H9 (cell line): Measurements from ENCODE around the gene MIGA1. TPM values are rescaled to one million over a fixed set of nuclear protein-coding genes. Genes with fewer than 3 reads are reported as not detected.

ENCODE experiments used
- DNase-seq: peaks from one replicate; pipeline ENCODE4 v3.0.0-alpha.2; 2017
- H2AFZ ChIP-seq: one replicate; pipeline ENCODE4 v1.6.1; 2013; ENCODE audit warnings: mild to moderate bottlenecking, low read length, control low read depth, moderate library complexity
- H2AK5ac ChIP-seq: 2 replicates; pipeline ENCODE4 v1.6.1; 2013; ENCODE audit warnings: low read length, control low read depth, mixed read lengths; ENCODE audit not compliant: insufficient read length
- H2BK120ac ChIP-seq: one replicate; pipeline ENCODE4 v1.6.1; 2013; ENCODE audit warnings: low read depth, mild to moderate bottlenecking, low read length, control low read depth, inconsistent platforms; ENCODE audit not compliant: poor library complexity, severe bottlenecking
- H2BK12ac ChIP-seq: 2 replicates; pipeline ENCODE4 v1.6.1; 2013; ENCODE audit warnings: low read length, control low read depth, mixed read lengths, low read depth; ENCODE audit not compliant: insufficient read length
- H2BK15ac ChIP-seq: 2 replicates; pipeline ENCODE4 v1.6.1; 2013; ENCODE audit warnings: low read depth, low read length, control low read depth
- H2BK20ac ChIP-seq: one replicate; pipeline ENCODE4 v1.6.1; 2013; ENCODE audit warnings: low read depth, mild to moderate bottlenecking, low read length, control low read depth, inconsistent platforms; ENCODE audit not compliant: poor library complexity, severe bottlenecking
- H2BK5ac ChIP-seq: 2 replicates; pipeline ENCODE4 v1.6.1; 2013; ENCODE audit warnings: low read length, control low read depth, mixed read lengths; ENCODE audit not compliant: insufficient read length
- H3K14ac ChIP-seq: 2 replicates; pipeline ENCODE4 v1.6.1; 2013; ENCODE audit warnings: low read length, control low read depth; ENCODE audit not compliant: insufficient read depth
- H3K18ac ChIP-seq: 2 replicates; pipeline ENCODE4 v1.6.1; 2013; ENCODE audit warnings: low read depth, mild to moderate bottlenecking, mixed read lengths, low read length, control low read depth; ENCODE audit not compliant: insufficient read length
- H3K23ac ChIP-seq: 2 replicates; pipeline ENCODE4 v1.6.1; 2013; ENCODE audit warnings: low read length, control low read depth, mixed read lengths, low read depth; ENCODE audit not compliant: insufficient read length
- H3K23me2 ChIP-seq: 2 replicates; pipeline ENCODE4 v1.6.1; 2013; ENCODE audit warnings: low read depth, mild to moderate bottlenecking, mixed read lengths, low read length, control low read depth; ENCODE audit not compliant: insufficient read length, poor library complexity, severe bottlenecking
- H3K27ac ChIP-seq: 2 replicates; pipeline ENCODE4 v1.5.1; 2013; ENCODE audit warnings: low read length, control low read depth, mixed read lengths, low read depth; ENCODE audit not compliant: insufficient read length
- H3K27me3 ChIP-seq: 2 replicates; pipeline ENCODE4 v1.6.1; 2013; ENCODE audit warnings: low read length, control low read depth, inconsistent platforms; ENCODE audit not compliant: insufficient read depth
- H3K4ac ChIP-seq: 2 replicates; pipeline ENCODE4 v1.6.1; 2013; ENCODE audit warnings: low read depth, mild to moderate bottlenecking, control low read depth, inconsistent platforms, low read length, moderate library complexity
- H3K4me1 ChIP-seq: 2 replicates; pipeline ENCODE4 v1.6.1; 2013; ENCODE audit warnings: low read length, control low read depth, inconsistent platforms; ENCODE audit not compliant: insufficient read depth
- H3K4me2 ChIP-seq: 2 replicates; pipeline ENCODE4 v1.6.1; 2013; ENCODE audit warnings: low read length, control low read depth, mixed read lengths; ENCODE audit not compliant: insufficient read length, insufficient read depth
- H3K56ac ChIP-seq: 2 replicates; pipeline ENCODE4 v1.6.1; 2013; ENCODE audit warnings: low read depth, mild to moderate bottlenecking, mixed read lengths, low read length, control low read depth; ENCODE audit not compliant: insufficient read length
- H3K79me1 ChIP-seq: 2 replicates; pipeline ENCODE4 v1.6.1; 2013; ENCODE audit warnings: low read depth, mild to moderate bottlenecking, moderate library complexity, low read length, control low read depth, inconsistent platforms; ENCODE audit not compliant: insufficient read depth, poor library complexity, severe bottlenecking
- H3K79me2 ChIP-seq: 2 replicates; pipeline ENCODE4 v1.6.1; 2013; ENCODE audit warnings: low read length, control low read depth, inconsistent platforms; ENCODE audit not compliant: insufficient read depth
- H3K9ac ChIP-seq: 2 replicates; pipeline ENCODE4 v1.6.1; 2013; ENCODE audit warnings: low read length, control low read depth, mixed read lengths; ENCODE audit not compliant: insufficient read length; ENCODE audit errors: extremely low read depth
- H3K9me3 ChIP-seq: one replicate; pipeline ENCODE4 v1.6.1; 2013; ENCODE audit warnings: low read depth, low read length, inconsistent platforms; ENCODE audit not compliant: control insufficient read depth
- H3T11ph ChIP-seq: one replicate; pipeline ENCODE4 v1.6.1; 2013; ENCODE audit warnings: mild to moderate bottlenecking, low read length, control low read depth, inconsistent platforms
- H4K20me1 ChIP-seq: one replicate; pipeline ENCODE4 v1.6.1; 2013; ENCODE audit not compliant: control insufficient read depth, insufficient read length, insufficient read depth
- H4K5ac ChIP-seq: 2 replicates; pipeline ENCODE4 v1.6.1; 2013; ENCODE audit warnings: low read depth, mild to moderate bottlenecking, mixed read lengths, low read length, control low read depth; ENCODE audit not compliant: insufficient read length
- H4K8ac ChIP-seq: replicated peaks from 2 replicates; pipeline ENCODE4 v1.6.1; 2013; ENCODE audit warnings: low read length, control low read depth, mixed read lengths, low read depth; ENCODE audit not compliant: insufficient read length
- H4K91ac ChIP-seq: 2 replicates; pipeline ENCODE4 v1.6.1; 2013; ENCODE audit warnings: low read depth, mild to moderate bottlenecking, moderate library complexity, mixed read lengths, low read length, control low read depth; ENCODE audit not compliant: insufficient read length
- H3K27ac Mint-ChIP-seq, 3 experiments: 2 replicates in 2 of 3; 3 replicates in 1 of 3; pipeline ENCODE4 v1.8.0; 2020 to 2021; ENCODE audit warnings: mixed read lengths in 3 of 3, mild to moderate bottlenecking in 1 of 3, moderate library complexity in 1 of 3
- H3K27me3 Mint-ChIP-seq: 2 replicates; pipeline ENCODE4 v1.8.0; 2021; ENCODE audit warnings: low read depth, mild to moderate bottlenecking, moderate library complexity, mixed read lengths
- H3K36me3 Mint-ChIP-seq, 3 experiments: 2 replicates in 2 of 3; 3 replicates in 1 of 3; pipeline ENCODE4 v1.8.0; 2020 to 2021; ENCODE audit warnings: low read depth in 3 of 3, mixed read lengths in 3 of 3; ENCODE audit not compliant: insufficient read depth in 1 of 3
- H3K4me1 Mint-ChIP-seq, 2 experiments: 2 replicates each; pipeline ENCODE4 v1.8.0; 2020; ENCODE audit warnings: mixed read lengths in 2 of 2
- H3K4me3 Mint-ChIP-seq, 2 experiments: 2 replicates in 1 of 2; 3 replicates in 1 of 2; pipeline ENCODE4 v1.8.0; 2020 to 2021; ENCODE audit warnings: mild to moderate bottlenecking in 2 of 2, mixed read lengths in 2 of 2, moderate library complexity in 1 of 2
- H3K9me3 Mint-ChIP-seq, 2 experiments: 2 replicates in 1 of 2; 3 replicates in 1 of 2; pipeline ENCODE4 v1.8.0; 2020; ENCODE audit warnings: mild to moderate bottlenecking in 2 of 2, mixed read lengths in 2 of 2, moderate library complexity in 1 of 2
- WGBS: extraction: QIAGEN DNeasy Blood & Tissue Kit; methylation state at CpG from one replicate; pipeline ENCODE4 v1.1.7; 2013; ENCODE audit warnings: missing lambda C conversion rate, low lambda C conversion rate, mixed read lengths; ENCODE audit not compliant: insufficient read length; ENCODE audit errors: extremely low coverage; 5-methylcytosine and 5-hydroxymethylcytosine counted together
- total RNA-seq: library from RNA; stranded (reverse); gene quantifications from 2 replicates; pipeline ENCODE4 v1.2.1, GENCODE V29; 2021
- TF ChIP-seq, protein P1 (sequence below): fragments of 200-600 bp; sonication (generic); conservative IDR thresholded peaks from 3 replicates; pipeline ENCODE4 v1.8.0; 2021; ENCODE audit warnings: antibody characterized with exemption, mild to moderate bottlenecking

MIGA1 gene
- total RNA-seq, 1 experiment from 2014 or later: 6.3 TPM

DNA sequence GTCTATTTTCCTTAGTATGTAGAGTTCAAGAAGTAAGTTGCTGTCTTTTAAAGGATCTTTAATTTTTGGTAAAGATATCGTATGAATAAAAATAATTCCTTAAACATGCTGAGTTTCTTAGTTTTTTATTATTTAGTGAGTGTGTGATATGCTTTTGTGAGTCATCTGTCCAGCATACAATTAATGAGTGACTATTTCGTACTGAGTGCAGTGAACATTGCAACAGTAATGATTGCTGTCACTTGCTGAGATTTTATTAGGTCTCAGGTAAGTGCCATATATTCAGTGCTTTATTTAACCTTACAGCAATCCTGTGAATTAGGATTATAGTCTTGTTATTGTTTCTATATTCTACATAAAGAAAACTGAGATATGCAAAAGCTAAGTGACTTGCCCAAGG lies 22.6 kb downstream of the MIGA1 start:
- H3K27ac Mint-ChIP-seq: no peak overlapping the region
- no peaks in the 10 kb centered on the region for H3K27me3 Mint-ChIP-seq

More for the DNA sequence above, 22.6 kb downstream of the MIGA1 start:
- H4K5ac ChIP-seq: no peak overlapping the region
- no peak overlapping the region for H2BK5ac ChIP-seq
- no peak overlapping the region for H3K4me2 ChIP-seq
- no peaks in the 10 kb centered on the region for H3K79me2 ChIP-seq
- no peak overlapping the region for H3K14ac ChIP-seq
- no peak overlapping the region for H3K56ac ChIP-seq
- H3K36me3 Mint-ChIP-seq: peaks cover 4 to 14% (median 13%) of the 10 kb centered on the region in 3 experiments
- no peaks in the 10 kb centered on the region for H3K4me1 Mint-ChIP-seq
- no peak overlapping the region for H2BK15ac ChIP-seq
- no peak overlapping the region for H3K18ac ChIP-seq
- H2BK12ac ChIP-seq: no peak overlapping the region
- H3K27ac ChIP-seq: no peak overlapping the region
- no peaks in the 10 kb centered on the region for H4K20me1 ChIP-seq
- no peak overlapping the region for H3K4me3 Mint-ChIP-seq
- no peak overlapping the region for H3K4ac ChIP-seq
- no peak overlapping the region for H3K9ac ChIP-seq
- H2BK20ac ChIP-seq: no peak overlapping the region
- no peaks in the 10 kb centered on the region for H3K9me3 Mint-ChIP-seq
- H4K91ac ChIP-seq: no peak overlapping the region
- 100% methylated on average over 1 of the region's 2 CpGs for WGBS
- no peaks in the 10 kb centered on the region for H3K9me3 ChIP-seq
- H3K23ac ChIP-seq: no peak overlapping the region
- no peaks in the 10 kb centered on the region for H3K27me3 ChIP-seq
- H2BK120ac ChIP-seq: no peak overlapping the region
- H4K8ac ChIP-seq: no peak overlapping the region
- DNase-seq: no peak
- H3T11ph ChIP-seq: no peak overlapping the region
- no peaks in the 10 kb centered on the region for H3K4me1 ChIP-seq
- H3K79me1 ChIP-seq: no peaks in the 10 kb centered on the region
- TF ChIP-seq, protein P1, sequence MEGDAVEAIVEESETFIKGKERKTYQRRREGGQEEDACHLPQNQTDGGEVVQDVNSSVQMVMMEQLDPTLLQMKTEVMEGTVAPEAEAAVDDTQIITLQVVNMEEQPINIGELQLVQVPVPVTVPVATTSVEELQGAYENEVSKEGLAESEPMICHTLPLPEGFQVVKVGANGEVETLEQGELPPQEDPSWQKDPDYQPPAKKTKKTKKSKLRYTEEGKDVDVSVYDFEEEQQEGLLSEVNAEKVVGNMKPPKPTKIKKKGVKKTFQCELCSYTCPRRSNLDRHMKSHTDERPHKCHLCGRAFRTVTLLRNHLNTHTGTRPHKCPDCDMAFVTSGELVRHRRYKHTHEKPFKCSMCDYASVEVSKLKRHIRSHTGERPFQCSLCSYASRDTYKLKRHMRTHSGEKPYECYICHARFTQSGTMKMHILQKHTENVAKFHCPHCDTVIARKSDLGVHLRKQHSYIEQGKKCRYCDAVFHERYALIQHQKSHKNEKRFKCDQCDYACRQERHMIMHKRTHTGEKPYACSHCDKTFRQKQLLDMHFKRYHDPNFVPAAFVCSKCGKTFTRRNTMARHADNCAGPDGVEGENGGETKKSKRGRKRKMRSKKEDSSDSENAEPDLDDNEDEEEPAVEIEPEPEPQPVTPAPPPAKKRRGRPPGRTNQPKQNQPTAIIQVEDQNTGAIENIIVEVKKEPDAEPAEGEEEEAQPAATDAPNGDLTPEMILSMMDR: no peak
- H2AFZ ChIP-seq: no peak overlapping the region
- H3K23me2 ChIP-seq: no peaks in the 10 kb centered on the region
- no peak overlapping the region for H2AK5ac ChIP-seq
